GM12892 (cell line): ENCODE data around the gene STMN3.
A peak's percentile ranks its signal among the peaks of the same experiment; 100 is the strongest.
"Not testable (repeated sequence)": the region's sequence is repeated elsewhere in the genome, so short reads cannot be mapped to it uniquely, and the experiment has no call there.

Experiments used
- DNase-seq: peaks from one replicate; pipeline ENCODE4 v3.0.0; 2011; ENCODE audit not compliant: insufficient read length
- FAIRE-seq: peaks from 2 replicates; lab custom pipeline; 2011; peaks lifted over from hg19 to GRCh38; lab: Jason Lieb, UNC
- POLR2A ChIP-seq: IDR thresholded peaks from 2 replicates; pipeline ENCODE4 v1.6.1; 2011; ENCODE audit warnings: low read depth, low read length, control low read depth
- POLR2AphosphoS5 ChIP-seq: IDR thresholded peaks from 2 replicates; pipeline ENCODE4 v1.6.1; 2011; ENCODE audit warnings: low read depth, low read length, control low read depth
- TAF1 ChIP-seq: IDR thresholded peaks from 2 replicates; pipeline ENCODE4 v1.6.1; 2011; ENCODE audit warnings: low read depth, mild to moderate bottlenecking, control low read depth, low read length, borderline replicate concordance

STMN3 gene

GRCh38 chr20:63648190-63648589, 5.0 kb downstream of the STMN3 start:
- no peak for FAIRE-seq
- TF ChIP-seq POLR2AphosphoS5 (no peak), TAF1 (no peak), POLR2A (no peak)
- DNase-seq = no peak

- DNase-seq (no peak), FAIRE-seq (no peak)
- no peak for TF ChIP-seq TAF1
- TF ChIP-seq POLR2AphosphoS5 = no peak
- TF ChIP-seq POLR2A = no peak
Observed at GRCh38 chr20:63645218-63645617, 8.0 kb downstream of the STMN3 start.

- no peak for FAIRE-seq
- no peak for TF ChIP-seq TAF1
Observed at GRCh38 chr20:63643946-63644345, 9.3 kb downstream of the STMN3 start.

DNA sequence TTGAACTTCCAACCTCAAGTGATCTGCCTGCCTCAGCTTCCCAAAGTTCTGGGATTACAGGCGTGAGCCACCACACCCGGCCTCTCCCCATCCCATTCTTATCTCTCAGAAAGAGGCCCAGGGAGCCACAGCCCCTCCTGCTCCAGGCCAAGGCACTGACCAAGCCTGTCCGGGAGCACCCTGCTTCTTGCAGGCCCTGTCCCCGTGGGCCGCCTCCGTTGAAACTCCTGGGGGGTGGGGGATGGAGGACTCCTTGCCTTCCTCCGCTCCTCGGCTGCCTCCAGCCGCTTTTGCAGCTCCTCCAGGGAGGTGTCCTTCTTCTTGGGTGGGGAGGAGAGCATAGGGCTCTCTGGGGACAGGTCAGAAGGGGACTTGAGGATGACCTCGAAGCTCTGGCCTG, 9.7 kb downstream of the STMN3 start:
- DNase-seq (no peak), FAIRE-seq (no peak)
- TF ChIP-seq POLR2AphosphoS5 (no peak), TAF1 (no peak), POLR2A (no peak)

More at GRCh38 chr20:63643946-63644345, 9.3 kb downstream of the STMN3 start:
- no peak for DNase-seq

DNA sequence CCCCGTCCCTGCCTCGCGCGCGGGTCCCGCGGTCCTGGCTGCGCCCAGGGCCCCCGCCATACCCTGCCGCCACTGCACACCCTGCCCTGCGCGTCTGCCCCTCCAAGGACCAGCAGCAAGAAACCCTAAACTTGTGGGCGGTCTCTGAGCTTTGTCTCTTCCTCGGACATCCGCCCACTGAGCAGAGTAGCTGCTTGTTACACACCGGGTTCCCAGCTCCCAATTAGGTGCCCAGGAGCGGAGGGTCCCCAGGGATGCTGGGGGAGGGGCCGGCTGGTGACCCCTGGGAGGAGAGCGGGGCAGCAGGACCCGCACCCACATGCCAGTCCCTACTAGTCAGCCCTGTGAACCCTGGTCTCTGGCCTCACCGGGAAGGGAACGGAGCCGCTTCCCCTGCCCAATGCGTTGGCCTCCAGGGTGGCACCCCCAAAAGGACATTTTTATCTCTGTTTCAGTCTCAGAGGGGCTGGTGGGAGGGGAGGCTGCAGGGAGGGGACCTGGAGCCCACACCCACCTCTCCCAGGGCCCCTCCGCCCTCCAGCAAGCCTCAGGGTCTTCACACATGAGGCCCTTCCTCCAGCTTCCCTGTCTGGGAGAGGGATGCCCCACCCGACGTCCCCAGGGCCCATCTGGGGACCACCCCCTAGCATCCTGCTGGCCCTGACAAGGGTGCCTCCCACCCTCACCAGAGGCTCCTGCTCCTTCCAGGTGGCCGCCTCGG, 10.5 kb downstream of the STMN3 start:
- FAIRE-seq (no peak), DNase-seq (no peak)
- TF ChIP-seq POLR2AphosphoS5 (no peak), TAF1 (no peak), POLR2A (no peak)

DNA sequence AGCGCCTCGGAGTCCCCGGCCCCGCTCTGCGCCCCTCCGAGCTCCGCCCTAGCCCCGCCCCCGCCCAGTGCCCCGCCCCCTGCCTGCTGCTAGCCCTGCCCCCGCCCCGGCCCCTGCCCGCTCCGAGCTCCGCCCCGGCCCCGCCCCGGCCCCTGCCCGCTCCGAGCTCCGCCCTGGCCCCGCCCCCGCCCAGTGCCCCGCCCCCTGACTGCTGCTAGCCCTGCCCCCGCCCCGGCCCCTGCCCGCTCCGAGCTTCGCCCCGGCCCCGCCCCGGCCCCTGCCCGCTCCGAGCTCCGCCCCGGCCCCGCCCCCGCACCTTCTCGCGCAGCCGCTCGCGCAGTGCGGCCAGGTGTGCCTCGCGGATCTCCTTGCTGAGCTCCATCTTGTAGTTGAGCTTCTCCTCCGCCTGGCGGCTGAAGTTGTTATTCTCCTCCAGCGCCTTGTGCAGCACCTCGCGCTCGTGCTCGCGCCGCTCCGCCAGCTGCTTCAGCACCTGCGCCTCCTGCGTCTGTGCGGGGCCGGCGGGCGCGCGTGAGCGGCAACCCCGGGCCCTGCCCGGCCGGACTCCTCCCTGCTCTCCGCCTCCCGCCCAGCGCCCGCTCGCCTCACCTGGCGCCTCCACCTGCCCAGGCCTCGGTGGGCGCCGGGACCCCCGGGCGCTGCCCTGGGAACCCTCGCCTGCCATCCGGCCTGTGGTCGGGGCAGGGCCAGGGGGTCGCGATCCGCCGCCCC, 11.3 kb downstream of the STMN3 start:
- FAIRE-seq (peak; percentile 97), DNase-seq (peak; percentile 88)
- no peak for TF ChIP-seq POLR2AphosphoS5
- no peak for TF ChIP-seq TAF1
- no peak for TF ChIP-seq POLR2A

- FAIRE-seq = no peak
- no peak for DNase-seq
- TF ChIP-seq TAF1 = no peak
- TF ChIP-seq POLR2AphosphoS5 = no peak
- TF ChIP-seq POLR2A = no peak
Observed at GRCh38 chr20:63641146-63641791, 12.0 kb downstream of the STMN3 start.

DNA sequence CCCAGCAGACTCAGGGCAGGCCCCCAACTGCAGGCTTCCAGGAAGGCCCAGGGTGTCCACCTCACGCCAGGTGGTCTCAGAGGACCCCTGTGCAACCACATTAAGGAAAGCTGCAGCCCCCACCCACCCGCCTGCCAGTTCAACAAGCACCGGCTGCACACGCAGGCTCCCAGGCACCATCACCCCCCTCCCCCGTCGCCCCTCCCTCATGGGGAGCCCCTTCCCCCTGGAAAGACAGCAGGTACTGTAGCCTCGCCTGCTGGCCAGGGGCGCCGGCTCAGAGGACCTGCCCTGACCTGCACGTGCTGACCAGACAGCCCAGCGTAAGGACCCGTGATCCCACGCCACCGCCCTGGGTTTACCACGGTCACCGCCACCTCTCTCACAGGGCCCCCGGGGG, 12.5 kb downstream of the STMN3 start:
- not testable (repeated sequence) for DNase-seq, FAIRE-seq

DNA sequence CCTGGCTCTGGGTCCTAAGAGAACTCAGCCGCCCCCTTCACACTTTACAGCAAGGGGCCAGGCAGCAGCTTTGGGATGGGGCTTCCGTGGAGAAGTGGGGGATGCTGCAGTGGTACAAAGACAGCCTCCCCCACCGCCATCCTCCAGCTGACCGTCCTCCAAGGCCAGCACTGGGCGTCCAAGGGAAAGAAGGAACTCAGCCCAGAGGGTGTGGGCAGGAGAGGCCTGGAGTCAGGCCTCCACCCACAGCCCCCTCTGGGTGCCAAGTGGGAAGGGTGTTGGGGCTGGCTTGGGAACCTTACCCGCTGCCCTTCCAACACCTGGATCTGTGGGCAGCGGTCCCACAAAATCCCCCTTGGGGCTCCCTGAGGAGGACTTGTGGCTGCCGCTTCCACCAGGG, 13.1 kb downstream of the STMN3 start:
- no peak for DNase-seq
- no peak for FAIRE-seq

DNA sequence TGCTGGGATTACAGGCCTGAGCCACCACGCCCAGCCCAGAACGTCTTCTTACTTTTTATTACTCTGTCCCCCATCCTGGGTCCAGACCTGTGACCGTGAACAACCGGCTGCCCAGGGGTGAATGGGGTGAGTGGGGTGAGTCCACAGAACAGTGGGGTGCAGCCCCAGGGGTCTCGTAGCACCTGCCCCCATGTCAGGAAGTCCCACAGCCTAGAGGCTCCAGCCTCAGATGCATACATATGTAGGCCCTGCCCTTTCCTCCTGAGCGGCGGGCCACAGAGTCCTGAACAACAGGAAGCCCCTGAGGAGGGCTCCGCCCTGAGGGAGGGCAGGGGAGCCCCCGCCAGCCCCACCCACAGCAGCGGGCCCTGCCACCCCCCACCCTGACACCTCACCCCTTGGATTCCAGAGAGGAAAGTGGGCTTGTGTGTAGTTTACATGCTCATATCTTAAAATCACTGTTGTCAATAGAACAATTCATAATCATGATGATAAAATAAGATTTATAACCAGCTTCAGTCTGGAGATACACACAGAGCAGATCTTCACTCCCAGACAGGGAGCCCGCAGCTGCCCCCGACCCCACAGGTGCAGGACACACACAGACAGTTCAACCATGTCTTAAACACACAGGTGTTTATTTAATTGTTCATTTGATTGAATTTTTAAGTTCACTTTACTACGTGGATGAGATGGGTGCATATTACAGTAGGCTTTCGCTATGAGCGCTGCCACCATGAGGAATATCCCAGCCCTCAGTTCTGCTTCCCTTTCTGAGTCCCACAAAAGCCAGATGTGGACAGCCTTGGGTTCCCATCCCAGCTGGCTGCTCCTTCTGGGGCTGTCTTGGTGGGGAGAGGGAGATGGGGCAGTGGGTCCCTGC, 13.9 kb downstream of the STMN3 start:
- TF ChIP-seq POLR2AphosphoS5 = 0 out of 2 replicates have a peak, but pooled peaks have one; percentile 29
- no peak for TF ChIP-seq POLR2A
- FAIRE-seq = peak; percentile 71

More for the DNA sequence above, 13.1 kb downstream of the STMN3 start:
- TF ChIP-seq POLR2AphosphoS5 (no peak), POLR2A (no peak), TAF1 (no peak)

More for the DNA sequence above, 13.9 kb downstream of the STMN3 start:
- DNase-seq = no peak
